NCI-H128 (cell line): Measurements from ENCODE around the gene CHRNG.
"Not testable (repeated sequence)": the region's sequence is repeated elsewhere in the genome, so short reads cannot be mapped to it uniquely, and the experiment has no call there.

Experiments used
- DNase-seq: peaks from one replicate; lab custom pipeline; 2025; ENCODE audit not compliant: unreplicated experiment; lab: John Stamatoyannopoulos, UW

CHRNG gene

GRCh38 chr2:232543491-232543890, 4.0 kb downstream of the CHRNG start:
- DNase-seq, result no peak

GRCh38 chr2:232543928-232544631, 4.6 kb downstream of the CHRNG start:
- no peak for DNase-seq

DNA sequence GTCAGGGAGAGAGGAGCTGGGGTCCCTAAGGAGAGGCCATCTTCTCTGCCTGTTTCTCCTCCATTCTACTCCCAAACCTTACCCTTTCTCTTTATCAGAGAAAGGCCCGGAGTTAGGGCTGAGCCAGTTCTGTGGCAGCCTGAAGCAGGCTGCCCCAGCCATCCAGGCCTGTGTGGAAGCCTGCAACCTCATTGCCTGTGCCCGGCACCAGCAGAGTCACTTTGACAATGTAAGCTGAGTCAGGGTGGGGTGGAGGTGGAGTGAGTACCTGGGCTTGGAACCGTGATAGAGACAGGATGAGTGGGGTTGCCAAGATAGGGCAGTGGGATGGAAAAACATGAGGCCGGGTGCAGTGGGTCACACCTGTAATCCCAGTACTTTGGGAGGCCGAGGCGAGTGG, 5.2 kb downstream of the CHRNG start:
- DNase-seq, result no peak

DNA sequence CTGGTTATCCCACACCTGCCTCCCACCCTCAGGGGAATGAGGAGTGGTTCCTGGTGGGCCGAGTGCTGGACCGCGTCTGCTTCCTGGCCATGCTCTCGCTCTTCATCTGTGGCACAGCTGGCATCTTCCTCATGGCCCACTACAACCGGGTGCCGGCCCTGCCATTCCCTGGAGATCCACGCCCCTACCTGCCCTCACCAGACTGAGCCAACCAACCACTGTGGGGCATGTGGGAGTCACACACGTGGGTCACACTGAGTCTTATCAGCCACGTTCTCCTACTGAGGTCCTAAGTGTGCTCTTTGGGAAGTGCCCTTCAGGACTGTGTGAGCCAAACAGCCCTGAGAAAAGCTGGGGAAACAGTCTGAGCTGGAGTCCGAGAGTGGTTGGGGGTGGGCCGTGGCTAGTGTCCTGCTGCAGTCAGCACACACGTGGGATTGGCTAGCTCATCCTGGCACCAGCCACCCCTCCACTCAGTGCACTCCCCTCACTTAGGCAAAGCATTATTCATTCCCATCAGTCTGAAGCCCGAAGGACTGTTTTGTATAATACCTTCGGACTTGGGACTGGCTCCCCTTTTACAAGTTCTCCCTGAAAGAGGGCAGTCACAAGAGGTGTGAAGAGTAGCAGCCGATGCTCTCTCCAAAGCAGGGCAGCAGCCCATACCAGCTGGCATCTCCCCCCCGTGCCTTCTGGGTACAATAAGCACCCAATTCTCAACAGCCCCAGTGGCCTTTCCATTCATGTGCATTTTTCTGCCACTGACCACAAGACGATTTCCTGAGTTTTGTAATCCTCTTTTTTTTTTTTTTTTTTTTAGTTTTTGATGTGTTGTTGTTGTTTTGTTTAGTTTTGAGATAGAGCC, 6.3 kb downstream of the CHRNG start:
- no peak for DNase-seq

GRCh38 chr2:232547991-232548390, 8.5 kb downstream of the CHRNG start:
- no peak for DNase-seq

DNA sequence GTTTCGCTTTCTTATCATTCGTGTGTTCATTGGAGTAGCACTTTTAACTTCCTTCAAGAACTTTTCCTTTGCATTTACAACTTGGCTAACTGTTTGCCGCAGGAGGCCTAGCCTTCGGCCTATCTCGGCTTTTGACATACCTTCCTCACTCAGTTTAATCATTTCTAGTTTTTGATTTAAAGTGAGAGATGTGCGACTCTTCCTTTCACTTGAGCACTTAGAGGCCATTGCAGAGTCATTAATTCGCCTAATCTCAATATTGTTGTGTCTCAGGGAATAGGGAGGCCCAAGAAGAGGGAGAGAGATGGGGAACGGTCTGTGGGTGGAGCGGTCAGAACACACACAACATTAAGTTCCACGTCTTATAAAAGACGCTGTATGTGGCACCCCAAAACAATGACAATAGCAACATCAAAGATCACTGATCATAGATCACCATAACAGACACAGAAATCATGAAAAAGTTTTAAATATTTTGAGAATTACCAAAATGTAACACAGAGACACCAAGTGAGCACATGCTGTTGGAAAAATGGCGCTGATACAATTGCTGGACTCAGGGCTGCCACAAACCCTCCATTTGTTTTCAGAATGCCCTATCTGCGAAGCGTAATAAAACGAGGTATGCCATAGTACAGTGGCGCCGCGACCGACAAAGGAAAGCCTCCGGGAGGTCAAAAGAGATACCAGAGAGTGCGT, 10.3 kb downstream of the CHRNG start:
- no peak for DNase-seq

DNA sequence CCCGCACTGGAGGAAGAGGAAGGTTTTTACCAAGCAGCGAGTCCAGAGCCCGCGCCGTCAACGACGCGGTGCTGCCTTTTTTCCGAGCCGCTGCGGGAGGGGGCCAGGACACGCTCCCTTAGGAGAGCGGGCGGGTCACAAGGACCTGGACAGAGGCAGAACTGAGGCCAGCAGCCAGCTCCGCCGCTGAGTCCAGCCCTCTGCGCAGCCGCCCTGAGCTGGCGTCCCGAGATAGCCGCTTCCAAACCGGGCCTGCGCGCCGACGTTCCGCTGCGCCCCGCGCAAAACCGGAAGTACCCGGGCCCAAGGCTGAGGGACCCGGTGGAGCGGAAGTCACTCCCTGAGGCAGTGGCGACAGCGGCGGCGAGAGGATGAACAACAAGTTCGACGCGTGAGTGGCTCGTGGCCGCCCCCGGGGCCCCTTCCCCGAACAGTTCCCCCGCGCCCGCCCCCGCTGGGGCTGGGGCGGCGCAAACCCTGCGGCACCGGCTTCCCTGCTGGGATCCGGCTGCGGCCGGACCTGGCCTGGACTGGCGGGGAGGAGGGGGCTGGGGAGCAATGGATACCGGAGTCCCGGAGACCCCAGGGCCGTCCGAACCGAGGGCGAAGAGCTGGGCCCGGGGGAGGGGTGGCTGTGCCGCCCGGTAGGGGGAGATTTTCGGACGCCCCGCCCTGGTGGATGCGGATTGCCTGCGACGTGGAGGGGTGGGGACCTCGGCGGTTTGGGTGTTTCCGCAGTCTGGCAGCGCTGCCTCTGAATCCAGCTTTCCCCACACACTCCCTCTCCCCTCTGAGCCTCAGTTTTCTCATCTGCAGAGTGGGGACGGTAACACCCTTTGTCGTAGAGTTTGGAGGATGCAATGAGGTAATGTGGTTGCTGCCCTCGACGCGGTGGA, 11.1 kb downstream of the CHRNG start, which contains the start of the genes EIF4E2 and TIGD1:
TSS of gene EIF4E2 (plus strand) at position 336 of the 896 bp plus-strand sequence. CDS start at position 372, 36 bp downstream.
TSS of gene TIGD1 (minus strand) at position 204 of the 896 bp plus-strand sequence. CDS start 675 bp downstream, outside the sequence.
- peak; percentile 70 for DNase-seq

DNA sequence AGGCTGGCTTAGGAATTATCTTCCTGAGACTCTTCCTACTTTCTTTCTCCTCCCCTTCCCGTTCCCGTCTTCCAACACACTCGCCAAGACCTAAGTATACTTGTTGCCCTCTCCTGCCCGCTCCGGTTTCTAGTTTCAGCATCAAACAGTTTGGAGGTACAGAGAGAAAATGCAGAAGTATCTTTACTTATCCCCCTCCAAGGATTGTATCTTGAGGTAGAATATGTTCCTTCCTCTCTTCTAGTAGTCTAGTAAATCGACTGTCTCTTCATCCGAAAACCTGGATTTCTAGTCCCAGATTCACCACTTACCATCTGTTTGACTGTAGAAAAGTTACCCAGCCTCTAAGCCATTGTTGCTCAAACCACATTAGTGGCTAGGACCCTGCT, 11.8 kb downstream of the CHRNG start:
- no peak for DNase-seq

DNA sequence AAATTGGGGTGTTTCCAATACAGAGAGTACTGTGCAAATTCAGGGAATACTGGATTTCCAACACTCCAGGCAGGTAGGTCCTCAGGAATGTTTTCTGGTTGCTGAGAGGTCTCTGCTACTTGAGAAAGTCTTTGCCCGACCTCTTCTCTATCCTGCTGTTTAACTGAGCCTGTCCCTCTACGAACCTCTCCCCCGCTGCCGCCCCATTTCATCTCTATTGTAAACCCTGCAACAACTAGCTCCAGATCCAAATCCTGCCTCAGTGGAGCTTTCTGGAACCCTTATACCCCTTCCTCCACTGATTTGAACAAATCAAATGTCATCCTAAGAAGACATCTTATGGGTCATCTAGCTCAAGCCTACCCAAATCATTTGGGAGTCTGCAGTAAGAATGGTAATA, 12.3 kb downstream of the CHRNG start:
- DNase-seq, result no peak

GRCh38 chr2:232556426-232556825, 16.9 kb downstream of the CHRNG start:
- DNase-seq, result no peak

DNA sequence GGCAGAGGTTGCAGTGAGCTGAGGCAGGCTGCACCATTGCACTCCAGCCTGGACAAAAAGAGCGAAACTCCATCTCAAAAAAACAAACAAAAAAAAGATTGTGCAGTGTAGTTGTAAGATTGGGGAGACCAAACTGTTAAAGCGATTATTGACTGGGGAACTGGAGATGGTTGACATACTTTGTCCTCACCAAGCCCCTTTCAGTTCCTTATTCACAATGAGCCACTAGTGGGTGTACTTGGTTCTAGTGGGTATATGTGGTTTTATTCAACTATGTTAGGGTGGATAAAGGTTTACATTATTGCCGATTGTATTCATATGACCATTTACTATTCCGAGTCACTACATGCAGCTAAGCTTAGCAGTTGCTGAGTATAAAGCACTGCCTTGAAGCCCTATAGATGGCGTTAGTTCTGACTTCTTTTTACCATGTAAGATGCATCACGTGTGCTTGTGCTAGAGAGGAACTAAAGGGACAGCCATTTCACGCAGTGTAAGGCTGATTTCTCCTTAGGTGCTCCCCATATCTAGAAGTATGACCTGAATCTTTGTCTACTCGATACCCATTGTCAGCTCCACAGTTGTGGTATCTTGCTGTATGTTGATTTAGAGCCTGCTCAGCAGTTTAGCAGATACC, 23.1 kb downstream of the CHRNG start:
- no peak for DNase-seq

DNA sequence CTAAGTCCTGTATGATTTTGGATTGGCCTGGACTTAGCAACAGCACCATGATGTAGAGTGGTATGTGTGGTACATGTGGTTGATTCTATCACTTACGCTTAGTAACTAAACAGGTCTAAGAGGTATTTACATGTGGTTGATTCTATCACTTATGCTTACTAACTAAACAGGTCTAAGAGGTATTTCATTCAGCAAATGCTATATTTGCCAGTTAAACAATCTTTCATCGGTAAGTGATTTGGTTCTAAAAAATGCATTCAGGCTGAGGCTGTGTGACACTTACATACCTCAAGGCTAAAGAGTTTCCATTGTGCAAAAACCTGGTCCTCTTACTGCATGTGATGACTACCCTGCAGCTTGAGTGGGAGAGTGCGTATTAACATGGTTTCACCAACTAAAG, 24.1 kb downstream of the CHRNG start:
- no peak for DNase-seq

- DNase-seq, result no peak
Observed at GRCh38 chr2:232567721-232568120, 28.2 kb downstream of the CHRNG start.

- no peak for DNase-seq
Observed at GRCh38 chr2:232568161-232568560, 28.7 kb downstream of the CHRNG start.

DNA sequence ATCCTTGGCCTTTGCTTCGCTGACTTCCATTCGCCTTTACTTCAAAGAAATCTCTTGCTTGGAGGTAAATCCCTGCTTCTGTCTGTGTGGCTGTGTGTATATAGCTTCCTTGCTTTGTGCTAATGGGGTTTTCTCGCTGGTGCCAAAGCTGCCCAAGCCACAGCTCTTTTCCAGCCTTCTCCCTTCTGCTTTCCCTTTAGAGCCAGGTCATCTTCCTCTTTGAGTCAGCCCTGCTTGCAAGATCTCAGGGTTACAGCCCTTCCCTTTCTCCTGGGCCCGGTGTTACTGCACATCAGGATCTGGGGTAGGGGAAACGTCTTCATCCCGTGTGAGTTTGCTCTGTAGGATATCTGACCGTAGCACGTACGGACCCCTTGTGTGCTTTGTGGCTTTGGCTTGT, 30.0 kb downstream of the CHRNG start:
- no peak for DNase-seq

DNA sequence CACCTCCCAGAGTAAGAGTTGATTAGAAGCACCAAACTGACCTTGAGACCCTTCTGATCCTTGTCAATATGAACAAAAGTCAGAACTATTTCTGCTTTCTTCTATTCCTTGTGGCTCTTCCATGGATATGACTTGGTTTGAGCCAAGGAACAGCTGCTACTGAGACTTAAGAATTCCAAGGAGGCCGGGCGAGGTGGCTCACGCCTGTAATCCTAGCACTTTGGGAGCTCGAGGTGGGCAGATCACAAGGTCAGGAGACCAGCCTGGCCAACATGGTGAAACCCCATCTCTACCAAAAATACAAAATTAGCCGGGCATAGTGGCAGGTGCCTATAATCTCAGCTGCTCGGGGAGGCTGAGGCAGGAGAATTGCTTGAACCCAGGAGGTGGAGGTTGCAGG, 31.0 kb downstream of the CHRNG start:
- not testable (repeated sequence) for DNase-seq

- no peak for DNase-seq
Observed at GRCh38 chr2:232571026-232571474, 31.6 kb downstream of the CHRNG start.

DNA sequence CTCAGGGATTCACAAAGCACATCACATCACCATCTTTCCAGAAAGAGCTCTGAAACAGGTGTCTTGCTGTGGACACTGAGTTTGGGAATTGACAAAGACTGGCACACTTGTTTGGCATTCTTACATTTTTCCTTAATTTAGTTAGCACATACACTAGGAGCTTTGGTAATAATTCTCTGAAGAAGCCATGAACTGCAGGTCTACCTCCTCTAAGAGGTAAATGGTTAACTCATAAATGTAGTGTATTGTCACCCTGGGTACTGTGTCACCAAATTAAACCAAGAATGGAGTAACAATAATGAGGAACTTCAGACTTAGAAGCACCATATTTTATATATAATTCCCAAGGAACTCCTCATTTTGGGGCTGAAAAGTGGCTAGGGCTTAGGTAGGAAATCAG, 33.5 kb downstream of the CHRNG start:
- DNase-seq, result no peak

DNA sequence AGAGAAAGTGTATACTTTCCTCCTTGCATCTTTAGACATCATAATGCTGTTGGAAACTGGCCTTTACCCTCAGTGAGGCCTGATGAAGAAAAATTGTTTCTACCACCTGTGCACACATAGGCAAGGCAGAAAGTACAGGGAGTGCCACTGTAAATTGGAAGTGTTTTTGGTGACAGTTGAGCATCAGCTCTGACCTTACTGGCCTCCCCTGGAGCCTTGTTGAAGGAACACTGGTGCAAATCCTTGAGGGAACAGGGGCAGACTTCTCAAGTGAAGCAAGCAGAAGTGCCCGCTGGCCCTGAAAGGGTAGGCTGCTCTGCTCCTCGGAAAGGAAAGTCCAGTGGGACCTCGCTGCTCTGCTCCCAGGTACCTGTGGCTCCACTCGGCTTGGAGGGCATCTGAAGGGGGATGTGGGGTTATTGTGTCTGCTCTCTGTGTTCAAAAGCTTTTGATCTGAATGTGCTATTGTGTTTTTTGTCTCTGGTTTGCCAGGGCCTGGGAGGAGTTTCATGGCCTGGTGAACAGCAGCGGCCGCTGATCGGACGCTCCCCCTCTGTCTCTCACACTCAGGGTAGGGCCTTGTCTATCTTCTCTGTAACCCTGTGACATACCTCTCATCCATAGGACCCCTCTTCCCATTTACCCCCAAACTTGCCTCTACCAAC, 34.4 kb downstream of the CHRNG start:
- DNase-seq, result no peak
